GM12891 (cell line): ENCODE results near the gene PTPRG.

Experiments used
- PAX5 ChIP-seq: IDR thresholded peaks from 2 replicates; pipeline ENCODE4 v1.6.1; 2011; ENCODE audit warnings: low read length, moderate library complexity, mild to moderate bottlenecking; ENCODE audit not compliant: insufficient read depth, severe bottlenecking
- POLR2A ChIP-seq: IDR thresholded peaks from 2 replicates; pipeline ENCODE4 v1.6.1; 2011; ENCODE audit warnings: low read depth, low read length, control low read depth
- POLR2AphosphoS5 ChIP-seq: IDR thresholded peaks from 2 replicates; pipeline ENCODE4 v1.6.1; 2011; ENCODE audit warnings: low read depth, low read length, control low read depth
- POU2F2 ChIP-seq: IDR thresholded peaks from 2 replicates; pipeline ENCODE4 v1.6.1; 2011; ENCODE audit warnings: low read depth, mild to moderate bottlenecking, control low read depth, low read length, moderate library complexity
- SPI1 ChIP-seq: IDR thresholded peaks from 2 replicates; pipeline ENCODE4 v1.6.1; 2011; ENCODE audit warnings: low read depth, low read length, control low read depth
- TAF1 ChIP-seq: IDR thresholded peaks from 2 replicates; pipeline ENCODE4 v1.6.1; 2011; ENCODE audit warnings: low read depth, low read length, control low read depth

DNA sequence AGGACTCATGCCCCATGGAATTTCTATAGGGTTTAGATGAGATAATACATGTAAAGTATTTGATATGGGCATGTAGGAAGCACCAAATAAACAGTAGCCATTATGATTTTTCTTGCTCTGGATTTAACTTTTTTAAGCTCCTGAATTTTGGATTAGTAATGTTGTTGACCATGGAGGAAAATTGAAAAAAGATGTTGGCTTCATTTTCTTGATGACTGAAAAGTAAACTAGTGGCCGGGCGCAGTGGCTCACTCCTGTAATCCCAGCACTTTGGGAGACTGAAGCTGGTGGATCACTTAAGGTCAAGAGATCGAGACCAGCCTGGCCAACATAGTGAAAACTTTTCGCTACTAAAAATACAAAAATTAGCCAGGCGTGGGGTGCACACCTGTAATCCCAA is 120.3 kb downstream of the PTPRG start:
- TF ChIP-seq POLR2A: no peak
- TF ChIP-seq POLR2AphosphoS5: no peak
- no peak for TF ChIP-seq PAX5
- TF ChIP-seq TAF1: no peak
- TF ChIP-seq POU2F2: no peak
- no peak for TF ChIP-seq SPI1
